Stimulated activated CD4-positive, alpha-beta T cell treated with anti-CD3 and anti-CD28 coated beads, Interleukin-2, amount 100 ng/mL, for 48 hours (primary cell): ENCODE results near the gene WNT3.
"Not testable (repeated sequence)": the region's sequence is repeated elsewhere in the genome, so short reads cannot be mapped to it uniquely, and the experiment has no call there.

ENCODE experiments used
- DNase-seq, 2 donors: peaks; one replicate each; pipeline ENCODE4 v3.0.0-alpha.2; 2020

The WNT3 gene

DNA sequence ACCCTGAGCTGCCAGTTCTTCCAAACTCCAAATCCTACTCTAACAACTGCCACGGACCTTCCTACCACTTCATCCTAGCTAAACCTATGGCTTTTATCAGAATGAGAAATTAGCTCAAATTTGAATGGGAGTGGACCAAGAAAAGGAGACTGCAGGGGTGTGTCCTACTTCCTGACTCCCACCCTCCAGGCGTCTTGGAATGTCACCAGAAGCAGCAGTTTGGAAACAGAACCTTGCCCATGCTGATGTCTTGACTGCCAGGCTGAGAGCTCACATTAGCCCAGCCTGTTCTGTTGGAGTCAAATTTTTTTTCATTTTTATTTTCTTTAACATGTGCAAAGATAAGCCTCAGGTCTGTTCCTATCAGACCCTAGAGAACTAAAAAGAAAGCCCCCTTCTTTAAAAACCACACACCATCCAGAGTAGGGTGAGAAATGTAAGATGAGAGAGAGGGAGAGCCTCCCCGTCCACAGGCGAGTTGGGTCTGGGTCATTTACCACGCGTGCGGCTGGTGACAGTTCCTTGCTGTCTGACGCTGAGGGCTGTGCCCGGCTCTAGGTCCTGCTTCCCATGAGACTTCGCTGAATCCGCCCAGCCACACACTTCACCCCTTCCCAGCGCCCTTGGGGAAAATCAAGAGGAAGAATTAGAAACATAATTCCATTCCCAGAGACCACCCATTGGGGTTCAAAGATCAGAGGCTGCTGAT lies 54.3 kb downstream of the WNT3 start:
- DNase-seq: no peak

DNA sequence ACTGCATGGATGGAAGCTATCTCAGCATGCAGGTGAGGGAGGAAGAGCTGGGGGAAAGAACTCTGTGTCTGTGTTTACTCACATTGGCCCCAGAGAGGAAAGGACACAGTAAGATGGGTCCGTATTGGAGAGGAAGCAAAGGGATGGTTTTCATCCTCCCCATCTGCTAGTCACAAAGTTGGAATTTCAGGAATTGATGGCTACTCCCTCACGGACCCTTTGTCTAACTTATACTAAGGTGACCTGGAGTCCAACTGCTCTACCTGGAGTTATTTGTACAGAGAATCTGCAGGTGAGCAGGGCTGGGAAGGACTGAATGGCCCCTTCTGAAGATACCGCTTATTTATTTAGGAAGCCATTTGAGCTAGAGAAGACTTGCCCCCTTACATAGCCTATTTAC lies 55.1 kb downstream of the WNT3 start:
- DNase-seq: no peak

DNA sequence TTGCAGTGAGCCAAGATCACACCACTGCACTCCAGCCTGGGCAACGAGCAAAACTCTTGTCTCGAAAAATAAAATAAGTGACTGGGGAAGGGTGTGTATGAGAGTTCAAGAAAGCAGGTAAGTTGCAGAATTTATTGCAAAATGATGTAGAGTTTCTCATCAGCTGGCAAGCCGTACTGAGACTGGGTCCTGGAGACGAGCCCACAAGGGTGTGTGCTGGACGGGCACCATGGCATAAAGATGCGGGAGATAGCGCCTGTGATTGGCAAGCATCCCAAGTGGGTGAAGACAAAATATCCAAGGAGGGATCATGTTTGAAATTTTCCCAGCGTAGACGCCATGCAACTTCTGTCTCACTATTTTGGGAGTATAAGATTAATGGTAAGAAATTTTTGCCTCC lies 59.4 kb downstream of the WNT3 start:
- DNase-seq: no peak

DNA sequence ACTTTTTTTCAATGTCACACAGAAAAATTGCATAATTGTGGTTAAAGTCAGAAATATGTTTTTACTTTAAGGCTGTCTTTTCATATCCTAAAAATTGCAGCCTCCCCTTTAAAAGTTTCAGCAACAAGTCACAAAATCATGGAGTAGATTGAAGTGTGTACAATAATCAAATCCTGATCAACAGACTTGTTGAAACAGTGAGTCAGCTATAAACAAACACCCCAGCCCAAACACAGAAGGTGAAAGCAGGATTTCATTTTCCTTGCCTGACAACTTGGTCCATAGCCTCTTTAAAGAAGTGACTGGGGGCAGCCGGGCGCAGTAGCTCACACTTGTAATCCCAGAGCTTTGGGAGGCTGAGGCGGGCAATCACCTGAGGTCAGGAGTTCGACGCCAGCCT lies 59.9 kb downstream of the WNT3 start:
- DNase-seq: no peak

- not testable (repeated sequence) for DNase-seq
Measured at GRCh38 chr17:46757588-46757987, 60.9 kb downstream of the WNT3 start.

- no peak for DNase-seq
Measured at GRCh38 chr17:46756861-46757260, 61.6 kb downstream of the WNT3 start.

DNA sequence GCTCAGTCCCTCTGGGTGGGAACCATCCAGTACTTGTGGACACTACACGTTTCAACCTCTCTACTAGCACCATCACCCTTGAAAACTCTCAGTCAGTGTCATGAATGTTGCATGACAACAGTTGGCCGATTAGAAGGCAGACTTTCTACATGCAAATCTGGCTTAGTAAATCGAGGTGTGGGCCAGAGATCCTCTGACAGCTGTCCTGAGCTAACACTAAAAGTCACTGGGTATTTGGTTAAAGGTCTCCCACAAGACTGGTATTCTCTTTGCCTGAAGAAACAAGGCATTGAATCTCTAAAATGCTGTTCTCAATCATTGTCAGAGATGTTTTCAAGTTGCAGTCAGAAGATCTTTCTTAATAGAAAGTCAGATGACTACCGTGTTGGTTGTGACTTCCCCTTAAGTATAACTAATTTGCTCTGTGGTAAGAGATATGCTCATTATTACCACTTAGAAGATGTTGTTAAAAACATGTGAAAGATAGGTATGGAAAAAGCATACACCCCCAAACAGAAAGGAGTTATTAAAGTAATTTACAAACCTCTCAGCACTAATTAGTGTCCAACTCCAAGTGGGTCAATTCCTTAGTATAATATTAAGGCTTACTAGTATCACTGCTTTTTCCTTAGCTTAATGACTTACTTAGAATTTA lies 62.3 kb downstream of the WNT3 start:
- no peak for DNase-seq

DNA sequence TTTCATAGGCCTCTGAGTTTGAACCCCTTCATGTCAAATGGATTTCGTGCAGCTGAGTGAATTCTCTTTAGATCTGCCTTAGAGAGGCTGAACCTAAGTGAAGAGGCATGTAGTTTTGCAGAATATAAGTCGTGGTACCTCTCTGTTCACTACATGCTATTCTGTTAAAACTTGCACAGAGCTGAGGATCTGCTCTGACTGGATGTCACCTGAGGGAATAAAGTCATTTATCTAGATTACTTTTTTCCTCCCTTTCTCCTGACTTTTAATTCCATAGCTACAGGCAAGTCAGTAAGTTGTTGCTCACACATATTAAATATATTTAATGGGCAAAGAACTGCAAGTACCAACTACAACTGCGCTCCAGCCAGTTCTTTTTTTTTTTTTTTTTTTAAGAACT lies 64.7 kb downstream of the WNT3 start:
- DNase-seq: no peak

DNA sequence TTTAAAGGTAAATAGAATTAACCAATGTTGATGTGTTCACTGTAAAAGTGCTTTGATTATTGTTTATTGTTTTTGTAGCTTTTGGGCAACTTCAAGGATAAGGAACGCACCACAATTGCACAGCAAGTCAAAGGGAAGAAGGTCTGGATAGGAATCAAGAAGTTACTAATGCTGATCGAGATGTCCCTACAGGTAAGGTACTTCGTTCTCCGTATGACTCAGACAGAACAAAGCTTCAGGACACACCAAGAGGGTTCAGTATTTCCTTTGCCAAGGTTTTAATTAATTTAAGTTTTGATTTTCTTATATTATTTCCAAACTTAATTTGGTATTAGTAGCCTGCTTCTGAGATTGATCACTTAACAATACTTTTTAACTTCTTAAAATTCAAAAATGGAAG lies 67.1 kb downstream of the WNT3 start:
- no peak for DNase-seq

GRCh38 chr17:46745376-46745775 lies 73.1 kb downstream of the WNT3 start:
- DNase-seq: no peak

DNA sequence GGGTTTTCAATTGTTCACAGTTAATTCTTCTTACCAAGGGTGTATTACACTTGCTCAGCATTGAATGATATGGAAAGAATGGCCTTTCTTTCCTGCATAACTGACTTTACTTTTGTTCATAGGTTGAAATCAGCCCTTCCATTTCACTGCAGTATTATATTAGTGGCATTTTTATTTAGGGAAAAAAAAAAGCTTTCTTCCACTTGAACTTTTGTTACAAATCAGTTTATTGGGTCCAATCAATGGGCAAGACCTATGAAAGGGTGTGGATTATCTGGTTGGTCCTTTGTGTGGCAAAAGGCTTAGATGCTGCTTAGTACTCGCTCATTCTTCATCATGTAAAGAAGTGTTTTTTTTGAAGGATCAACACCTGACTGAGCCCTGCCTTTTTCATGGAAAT lies 74.1 kb downstream of the WNT3 start:
- no peak for DNase-seq

- DNase-seq: peak in 1 of 2 donors; percentile 5
Measured at GRCh38 chr17:46742565-46743270, 75.8 kb downstream of the WNT3 start.

DNA sequence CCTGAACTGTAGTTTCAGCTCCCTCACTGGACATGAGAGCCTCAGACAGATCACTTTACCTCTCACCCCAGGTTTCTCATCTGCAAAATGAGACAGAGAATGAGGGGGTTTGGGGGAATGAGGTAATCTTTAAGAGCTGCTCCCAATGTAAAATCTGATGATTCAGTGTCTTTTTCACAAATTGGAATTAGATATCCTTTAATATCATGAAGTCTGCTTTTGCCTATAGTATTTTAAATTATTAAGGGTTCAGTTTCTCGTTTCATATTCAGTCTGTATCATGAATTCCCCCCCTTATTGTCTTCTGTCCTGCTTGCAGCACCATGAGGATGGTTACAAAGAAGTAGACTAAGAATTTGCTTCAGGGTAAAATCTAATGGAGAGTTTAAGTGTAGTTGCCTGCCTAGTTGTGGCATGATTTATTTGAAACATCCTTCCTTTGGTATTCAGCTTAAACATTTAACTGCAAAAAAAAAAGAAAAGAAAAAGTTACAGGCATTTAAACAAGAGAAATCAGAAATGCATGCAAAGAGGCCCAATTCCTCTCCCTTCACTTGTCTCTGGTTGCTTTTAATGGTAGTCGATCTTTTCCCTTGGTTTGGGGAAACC lies 77.3 kb downstream of the WNT3 start:
- no peak for DNase-seq

GRCh38 chr17:46739982-46740381 lies 78.5 kb downstream of the WNT3 start:
- no peak for DNase-seq

DNA sequence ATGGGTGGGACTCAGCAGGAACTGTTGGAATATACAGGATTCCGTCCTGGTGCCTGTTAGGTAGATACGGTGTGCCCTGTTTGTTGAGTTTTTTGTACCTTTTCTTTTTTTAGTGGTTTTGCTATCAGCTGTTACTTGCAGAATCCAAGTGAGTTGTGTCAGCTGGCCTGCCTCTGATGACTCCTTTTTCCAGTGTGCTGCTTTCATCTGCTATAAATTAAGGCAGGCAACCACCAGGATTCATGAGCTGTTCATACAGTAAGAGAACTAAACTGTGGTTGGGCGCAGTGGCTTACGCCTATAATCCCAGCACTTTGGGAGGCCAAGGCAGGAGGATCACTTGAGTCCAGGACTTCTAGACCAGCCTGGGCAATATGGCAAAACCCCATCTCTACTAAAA lies 79.9 kb downstream of the WNT3 start:
- DNase-seq: no peak

DNA sequence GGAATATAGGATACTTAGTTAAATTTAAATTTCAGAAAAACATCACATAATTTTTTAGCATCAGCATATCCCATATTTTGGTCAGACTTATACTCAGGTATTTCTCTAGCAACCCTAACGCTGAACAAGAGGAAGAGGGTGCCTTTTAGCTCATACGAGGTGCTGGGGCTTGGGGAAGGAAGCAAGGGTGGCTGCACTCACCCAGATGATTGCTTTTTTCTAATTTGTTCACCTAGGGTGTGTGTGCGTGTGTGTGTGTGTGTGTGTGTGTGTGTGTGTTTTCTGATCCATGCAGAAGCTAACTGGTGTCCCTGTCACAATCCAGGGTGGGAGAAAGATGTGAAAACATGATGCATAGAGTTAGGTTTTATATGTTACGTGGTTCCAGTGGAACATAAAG lies 81.2 kb downstream of the WNT3 start:
- no peak for DNase-seq

- no peak for DNase-seq
Measured at GRCh38 chr17:46736100-46736499, 82.4 kb downstream of the WNT3 start.

DNA sequence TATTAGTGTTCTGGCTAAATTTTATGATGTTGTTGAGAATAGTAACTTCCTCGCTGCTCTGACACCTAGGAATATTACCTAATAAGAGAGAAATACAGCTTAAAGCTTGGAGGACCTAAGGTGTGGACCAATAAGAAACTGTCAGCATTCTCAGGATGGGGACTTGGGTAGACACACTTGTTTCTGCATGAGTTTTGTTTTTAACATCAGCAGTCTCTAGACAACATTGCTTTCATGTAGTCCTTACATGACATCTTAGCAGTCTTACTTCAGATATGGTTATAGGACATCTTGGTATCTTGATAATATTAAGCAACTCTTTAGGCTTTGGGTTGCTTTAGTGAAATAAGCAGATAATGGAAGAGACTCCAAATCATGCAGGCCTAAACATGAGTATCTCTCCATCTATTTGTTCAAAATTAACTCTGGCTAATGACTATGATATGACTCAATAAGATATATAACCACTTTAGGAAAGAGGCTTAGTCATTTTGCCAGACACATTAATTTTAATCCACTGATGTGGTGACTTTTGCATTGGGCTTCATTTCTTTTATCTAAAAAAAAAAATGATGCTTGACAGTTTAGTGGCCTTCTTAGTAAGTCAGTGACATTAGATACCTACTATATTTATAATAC lies 84.5 kb downstream of the WNT3 start:
- no peak for DNase-seq

DNA sequence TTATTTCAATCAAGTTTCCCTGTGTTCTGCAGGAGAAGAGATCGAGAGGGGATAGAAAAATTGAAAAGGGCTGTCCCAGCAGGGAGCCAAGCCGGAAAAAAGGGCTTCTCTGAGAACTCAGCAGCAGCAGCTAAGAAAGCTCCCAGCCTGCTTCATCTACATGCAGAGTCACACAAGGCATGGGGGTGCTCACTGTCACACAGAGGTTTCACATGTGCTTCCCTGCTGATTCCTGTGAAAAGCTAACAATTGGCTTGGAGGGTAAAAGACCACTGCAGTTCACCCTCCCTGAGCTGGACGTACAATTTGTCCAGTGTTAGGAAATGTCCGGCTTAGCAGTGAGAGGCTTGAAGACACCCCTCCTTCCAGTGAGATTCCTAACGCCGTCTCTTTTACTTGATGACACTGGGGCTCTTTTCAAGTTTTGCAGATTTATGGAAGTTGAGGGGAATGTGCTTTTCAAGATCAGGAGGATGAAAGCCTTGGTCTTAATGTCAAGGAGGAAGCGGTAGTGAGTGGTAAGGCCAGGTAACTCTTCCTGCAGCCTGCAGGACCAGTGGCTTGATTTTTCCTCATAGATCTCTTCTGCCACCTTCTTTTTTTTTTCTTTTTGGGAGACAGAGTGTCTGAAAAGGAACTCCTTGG lies 85.6 kb downstream of the WNT3 start:
- no peak for DNase-seq

DNA sequence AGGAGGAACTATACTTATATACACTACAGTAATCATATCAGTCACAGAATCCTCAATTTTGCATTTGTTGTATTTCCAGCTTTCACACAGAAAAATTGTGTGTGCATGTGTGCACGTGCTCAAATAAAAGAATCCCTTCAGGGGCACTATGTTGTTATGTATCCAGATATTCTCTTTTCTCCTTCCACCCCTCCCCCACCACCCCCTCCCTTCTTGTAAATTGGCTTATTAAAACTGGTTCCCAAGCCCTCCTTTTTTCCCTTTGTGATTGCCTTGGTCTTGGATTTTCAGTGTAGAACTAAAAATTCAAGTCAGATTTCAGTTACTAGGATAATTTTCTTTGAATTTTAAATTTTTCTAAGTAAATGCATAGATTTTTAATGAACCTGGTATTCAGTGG lies 86.3 kb downstream of the WNT3 start:
- DNase-seq: no peak

DNA sequence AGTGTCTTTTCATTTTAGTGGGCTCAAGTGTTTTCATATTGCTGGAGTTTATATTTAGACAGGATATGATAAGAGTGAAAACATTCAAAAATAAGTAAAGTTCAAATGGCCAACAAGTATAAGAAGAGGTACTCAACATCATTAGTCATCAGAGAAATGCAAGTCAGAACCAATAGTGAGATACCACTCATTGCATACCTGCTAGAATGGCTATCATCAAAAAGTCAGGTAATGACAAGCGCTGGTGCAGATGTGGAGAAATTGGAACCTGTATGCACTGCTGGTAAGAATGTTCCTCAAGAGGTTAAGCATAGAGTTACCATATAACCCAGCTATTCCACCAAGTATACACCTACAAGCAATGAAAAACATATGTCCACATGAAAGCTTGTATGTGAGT lies 87.8 kb downstream of the WNT3 start:
- no peak for DNase-seq

GRCh38 chr17:46730026-46730425 lies 88.5 kb downstream of the WNT3 start:
- no peak for DNase-seq
